NB4 (cell line): Measurements from ENCODE around the gene TNFRSF14.

ENCODE experiments used
- MYC ChIP-seq: IDR thresholded peaks from 2 replicates; pipeline ENCODE4 v1.6.1; 2011; ENCODE audit warnings: low read depth, low read length
- POLR2A ChIP-seq: IDR thresholded peaks from 2 replicates; pipeline ENCODE4 v1.6.1; 2011; ENCODE audit warnings: mild to moderate bottlenecking; ENCODE audit not compliant: insufficient read length; ENCODE audit errors: extremely low read depth
- TF ChIP-seq, protein P1 (sequence below): IDR thresholded peaks from one replicate; pipeline ENCODE4 v1.5.1; 2012; ENCODE audit warnings: low read depth, low read length
- TF ChIP-seq, protein P2 (sequence below): IDR thresholded peaks from 2 replicates; pipeline ENCODE4 v1.6.1; 2011; ENCODE audit warnings: low read depth, low read length

DNA sequence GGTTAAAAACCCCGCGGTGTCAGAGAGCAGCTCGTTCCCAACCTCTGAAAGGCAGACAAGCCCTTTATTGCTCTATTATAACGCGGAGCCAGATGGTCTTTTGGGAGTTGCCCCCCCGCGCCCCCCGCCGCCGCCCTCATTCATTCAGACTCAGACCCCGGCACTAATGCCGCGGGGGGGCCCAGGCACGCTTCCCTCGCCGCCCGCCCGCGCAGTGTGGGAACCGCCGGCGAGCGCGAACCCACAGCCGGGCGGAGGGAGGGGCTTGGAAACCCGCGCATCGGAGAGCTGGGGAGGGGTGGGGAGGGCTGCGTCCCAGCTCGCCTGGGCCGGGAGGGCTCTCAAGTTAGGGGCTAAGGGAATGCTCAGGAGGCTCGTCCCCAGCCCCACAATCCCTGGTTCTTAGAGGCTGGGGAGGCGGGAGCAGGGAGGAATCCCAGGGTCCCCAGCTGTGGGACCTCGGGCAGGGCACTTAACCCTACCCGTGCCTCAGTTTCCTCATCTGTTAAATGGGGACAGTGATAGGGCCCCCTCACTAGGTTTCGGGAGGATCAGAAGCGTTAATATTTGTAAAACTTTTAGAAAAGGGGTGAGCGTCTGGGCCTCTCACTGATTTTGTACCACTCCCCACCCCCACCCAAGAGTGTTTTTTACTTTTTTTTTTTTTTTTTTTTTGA is 15.2 kb upstream of the TNFRSF14 start:
- TF ChIP-seq POLR2A: no peak
- TF ChIP-seq, protein P1, sequence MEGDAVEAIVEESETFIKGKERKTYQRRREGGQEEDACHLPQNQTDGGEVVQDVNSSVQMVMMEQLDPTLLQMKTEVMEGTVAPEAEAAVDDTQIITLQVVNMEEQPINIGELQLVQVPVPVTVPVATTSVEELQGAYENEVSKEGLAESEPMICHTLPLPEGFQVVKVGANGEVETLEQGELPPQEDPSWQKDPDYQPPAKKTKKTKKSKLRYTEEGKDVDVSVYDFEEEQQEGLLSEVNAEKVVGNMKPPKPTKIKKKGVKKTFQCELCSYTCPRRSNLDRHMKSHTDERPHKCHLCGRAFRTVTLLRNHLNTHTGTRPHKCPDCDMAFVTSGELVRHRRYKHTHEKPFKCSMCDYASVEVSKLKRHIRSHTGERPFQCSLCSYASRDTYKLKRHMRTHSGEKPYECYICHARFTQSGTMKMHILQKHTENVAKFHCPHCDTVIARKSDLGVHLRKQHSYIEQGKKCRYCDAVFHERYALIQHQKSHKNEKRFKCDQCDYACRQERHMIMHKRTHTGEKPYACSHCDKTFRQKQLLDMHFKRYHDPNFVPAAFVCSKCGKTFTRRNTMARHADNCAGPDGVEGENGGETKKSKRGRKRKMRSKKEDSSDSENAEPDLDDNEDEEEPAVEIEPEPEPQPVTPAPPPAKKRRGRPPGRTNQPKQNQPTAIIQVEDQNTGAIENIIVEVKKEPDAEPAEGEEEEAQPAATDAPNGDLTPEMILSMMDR: no peak
- TF ChIP-seq, protein P2, sequence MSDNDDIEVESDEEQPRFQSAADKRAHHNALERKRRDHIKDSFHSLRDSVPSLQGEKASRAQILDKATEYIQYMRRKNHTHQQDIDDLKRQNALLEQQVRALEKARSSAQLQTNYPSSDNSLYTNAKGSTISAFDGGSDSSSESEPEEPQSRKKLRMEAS: no peak
- no peak for TF ChIP-seq MYC
